ENCODE measurements around the gene REC8.

DNA sequence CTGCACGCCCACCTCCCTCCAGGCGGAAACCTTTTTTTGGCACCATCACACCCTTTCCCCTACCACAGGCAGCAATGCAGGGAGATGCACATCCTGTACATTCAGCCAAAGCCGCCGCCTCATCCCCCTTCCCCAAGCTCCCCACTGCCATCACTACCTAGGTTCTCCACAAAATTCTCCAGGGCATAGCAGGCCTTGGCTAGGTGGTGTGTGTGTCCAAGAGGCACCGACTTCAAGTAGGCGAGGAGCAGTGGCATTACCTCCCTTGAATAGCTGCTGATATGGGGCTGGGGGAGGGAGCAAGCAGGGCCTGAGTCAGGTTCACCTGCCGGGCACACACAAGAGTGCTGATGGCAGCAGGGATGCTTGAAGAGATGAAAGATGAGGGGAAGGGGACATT lies 13.1 kb downstream of the REC8 start:
- TF ChIP-seq, protein P1, sequence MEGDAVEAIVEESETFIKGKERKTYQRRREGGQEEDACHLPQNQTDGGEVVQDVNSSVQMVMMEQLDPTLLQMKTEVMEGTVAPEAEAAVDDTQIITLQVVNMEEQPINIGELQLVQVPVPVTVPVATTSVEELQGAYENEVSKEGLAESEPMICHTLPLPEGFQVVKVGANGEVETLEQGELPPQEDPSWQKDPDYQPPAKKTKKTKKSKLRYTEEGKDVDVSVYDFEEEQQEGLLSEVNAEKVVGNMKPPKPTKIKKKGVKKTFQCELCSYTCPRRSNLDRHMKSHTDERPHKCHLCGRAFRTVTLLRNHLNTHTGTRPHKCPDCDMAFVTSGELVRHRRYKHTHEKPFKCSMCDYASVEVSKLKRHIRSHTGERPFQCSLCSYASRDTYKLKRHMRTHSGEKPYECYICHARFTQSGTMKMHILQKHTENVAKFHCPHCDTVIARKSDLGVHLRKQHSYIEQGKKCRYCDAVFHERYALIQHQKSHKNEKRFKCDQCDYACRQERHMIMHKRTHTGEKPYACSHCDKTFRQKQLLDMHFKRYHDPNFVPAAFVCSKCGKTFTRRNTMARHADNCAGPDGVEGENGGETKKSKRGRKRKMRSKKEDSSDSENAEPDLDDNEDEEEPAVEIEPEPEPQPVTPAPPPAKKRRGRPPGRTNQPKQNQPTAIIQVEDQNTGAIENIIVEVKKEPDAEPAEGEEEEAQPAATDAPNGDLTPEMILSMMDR (IDR thresholded peaks at IDR 0.05) = no peak
- no peak for TF ChIP-seq POLR2A (IDR thresholded peaks at IDR 0.05)

Measured in ovary (tissue), 3 donors.